Inflammatory macrophage treated with lipopolysaccharide for 4 hours (primary cell): ENCODE data around the gene MYO3B.
"Not testable (repeated sequence)": the region's sequence is repeated elsewhere in the genome, so short reads cannot be mapped to it uniquely, and the experiment has no call there.

Experiments
- DNase-seq: peaks from one replicate; pipeline ENCODE4 v3.0.0-alpha.2; 2020

MYO3B gene

DNA sequence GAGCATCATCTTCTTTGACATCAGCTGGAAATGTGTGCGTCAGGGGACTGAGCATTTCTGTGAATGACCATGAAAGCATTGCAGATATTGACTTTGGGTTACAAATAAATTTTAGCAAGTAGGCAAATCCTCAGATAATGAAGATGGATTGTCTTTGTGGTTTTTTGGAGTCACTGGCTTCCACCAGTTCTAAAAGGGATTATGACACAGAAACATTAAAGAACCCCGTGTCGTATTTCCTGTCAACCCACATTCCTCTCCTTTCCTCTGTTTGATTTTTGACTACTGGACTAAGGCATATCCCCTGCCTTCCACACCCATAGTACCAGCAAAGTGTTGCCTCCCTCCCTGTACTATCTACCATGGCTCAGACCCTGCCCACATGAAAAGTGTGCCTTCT lies 268.1 kb downstream of the MYO3B start:
- DNase-seq = no peak

DNA sequence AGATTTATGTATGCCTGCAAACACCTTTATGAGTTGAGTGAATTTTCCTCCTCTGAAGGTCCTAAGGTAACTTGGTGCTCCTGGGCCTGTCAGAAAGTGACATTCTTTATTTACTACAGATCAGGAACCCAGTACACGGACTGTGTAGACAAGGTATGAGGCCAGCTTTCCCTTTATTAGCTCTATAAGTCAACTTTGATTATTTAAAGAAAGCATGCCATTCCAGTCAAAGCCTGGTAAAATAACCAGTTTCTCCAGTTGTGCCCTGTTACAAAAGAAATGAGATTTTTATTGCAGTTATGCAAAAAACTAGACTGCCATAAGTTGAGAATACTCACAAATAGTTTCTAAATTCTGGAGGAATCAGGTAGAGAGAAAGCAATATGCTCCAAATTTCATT lies 271.1 kb downstream of the MYO3B start:
- DNase-seq = no peak

DNA sequence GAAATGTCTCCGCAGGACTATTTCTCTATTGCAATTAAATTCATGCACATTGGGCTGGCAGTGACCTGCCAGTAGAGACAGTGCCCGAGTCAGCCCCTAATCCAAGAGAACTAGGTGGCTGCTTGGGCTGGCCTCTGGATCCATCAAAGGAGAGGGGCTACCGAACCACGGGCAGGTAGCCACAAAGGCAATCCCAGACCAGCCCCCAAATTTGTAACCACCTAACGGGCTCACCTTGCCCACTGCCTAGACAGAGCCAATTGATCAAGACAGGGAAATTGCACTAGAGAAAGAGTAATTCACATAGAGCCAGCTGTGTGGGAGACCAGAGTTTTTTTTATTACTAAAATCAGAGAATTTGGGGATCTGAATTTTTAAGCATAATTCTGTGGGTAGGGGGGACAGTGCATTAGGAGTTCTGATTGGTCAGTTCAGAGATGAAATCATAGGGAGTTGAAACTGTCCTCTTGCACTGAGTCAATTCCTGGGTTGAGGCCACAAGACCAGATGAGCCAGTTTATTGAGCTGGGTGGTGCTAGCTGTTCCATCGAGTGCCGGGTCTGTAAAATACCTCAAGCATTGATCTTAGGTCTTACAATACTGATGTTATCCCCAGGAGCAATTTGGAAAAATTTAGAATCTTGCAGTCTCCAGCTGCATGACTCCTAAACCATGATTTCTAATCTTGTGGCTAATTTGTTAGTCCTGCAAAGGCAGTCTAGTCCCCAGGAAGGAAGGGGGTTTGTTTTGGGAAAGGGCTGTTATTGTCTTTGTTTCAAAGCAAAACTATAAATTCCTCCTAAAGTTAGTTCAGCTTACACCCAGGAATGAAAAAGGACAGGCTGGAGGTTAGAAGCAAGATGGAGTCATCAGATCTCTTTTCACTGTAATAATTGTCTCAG lies 276.8 kb downstream of the MYO3B start:
- DNase-seq = no peak

DNA sequence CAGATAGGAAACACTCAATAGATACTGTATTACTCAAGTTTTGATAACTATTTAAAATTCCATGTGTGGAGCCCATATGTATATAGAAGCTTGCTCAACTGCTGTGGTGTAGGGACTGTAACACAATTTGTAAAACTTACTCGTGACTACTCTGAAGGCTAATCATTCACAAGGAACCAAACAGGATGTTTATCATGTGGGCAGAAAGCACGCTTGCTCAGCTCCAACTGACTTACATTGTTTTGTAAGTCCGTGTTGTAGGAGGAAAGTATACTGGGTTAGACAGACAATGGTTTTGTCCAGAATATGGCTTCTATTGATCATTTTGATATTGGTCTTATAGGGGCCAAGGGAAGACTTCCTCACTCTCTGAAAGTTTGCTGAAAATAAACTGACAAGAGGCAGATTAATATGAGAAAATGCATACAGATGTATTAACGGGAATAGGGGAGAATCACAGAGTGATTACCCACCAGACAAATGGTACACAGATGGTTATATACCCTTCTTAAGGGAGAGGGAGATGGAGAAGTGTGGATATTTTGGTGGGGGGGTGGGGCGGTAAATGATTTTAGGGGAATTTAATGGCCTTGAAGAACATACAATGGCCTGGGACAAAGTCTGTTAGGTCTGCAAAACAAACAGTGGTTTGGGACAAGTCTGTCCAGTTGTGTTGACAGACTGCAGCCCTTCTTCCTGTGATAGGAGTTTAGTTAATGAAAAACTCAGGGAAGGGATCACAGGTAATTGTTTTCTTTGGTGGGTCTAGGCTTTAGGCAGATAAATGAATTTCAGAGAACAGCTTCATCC lies 277.9 kb downstream of the MYO3B start:
- peak; percentile 57 for DNase-seq

DNA sequence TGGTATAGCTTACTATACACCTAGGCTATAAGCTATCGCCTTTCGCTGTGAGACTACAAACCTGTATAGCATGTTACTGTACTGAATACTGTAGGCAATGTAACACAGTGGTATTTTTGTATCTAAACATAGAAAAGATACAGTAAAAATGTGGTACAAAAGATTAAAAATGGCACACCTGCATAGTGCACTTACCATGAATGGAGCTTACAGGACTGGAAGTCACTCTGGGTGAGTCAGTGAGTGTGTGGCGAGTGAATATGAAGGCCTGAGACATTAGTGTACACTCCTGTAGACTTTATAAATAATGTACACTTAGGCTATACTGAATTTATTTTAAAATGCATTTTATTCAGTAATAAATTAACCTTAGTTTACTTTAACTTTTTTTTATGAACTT lies 279.0 kb downstream of the MYO3B start:
- no peak for DNase-seq

DNA sequence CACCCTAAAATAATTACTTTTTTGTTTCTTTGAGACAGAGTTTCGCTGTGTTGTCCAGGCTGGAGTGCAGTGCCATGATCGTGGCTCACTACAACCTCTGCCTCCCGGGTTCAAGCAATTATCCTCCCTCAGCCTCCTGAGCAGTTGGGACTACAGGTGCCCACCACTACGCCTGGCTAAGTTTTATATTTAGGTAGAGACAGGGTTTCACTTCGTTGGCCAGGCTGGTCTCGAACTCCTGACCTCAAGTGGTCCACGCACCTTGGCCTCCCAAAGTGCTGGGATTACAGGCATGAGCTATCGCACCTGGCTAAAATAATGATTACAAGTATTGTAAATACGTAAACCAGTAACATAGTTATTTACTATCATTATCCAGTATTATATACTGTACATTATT lies 279.8 kb downstream of the MYO3B start:
- no peak for DNase-seq

DNA sequence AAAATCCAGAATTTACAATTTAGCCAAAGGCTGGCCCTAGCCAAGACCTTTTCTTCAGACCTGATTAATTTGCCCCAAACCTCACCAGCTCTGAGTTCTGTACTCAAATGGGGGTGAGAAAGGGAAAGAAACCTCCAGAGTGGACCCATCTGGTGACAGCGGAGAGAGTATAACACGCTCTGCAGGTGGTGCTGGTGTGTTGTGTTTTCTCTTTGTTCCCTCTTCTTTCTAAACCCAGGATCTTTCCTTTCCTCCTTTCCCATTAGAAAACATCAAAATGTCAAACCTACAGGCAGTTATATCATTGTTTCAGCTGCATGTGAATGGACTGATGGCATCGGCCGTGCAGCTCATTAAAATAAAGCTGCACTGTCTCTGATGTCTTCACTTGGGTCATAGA lies 283.9 kb downstream of the MYO3B start:
- DNase-seq = no peak

DNA sequence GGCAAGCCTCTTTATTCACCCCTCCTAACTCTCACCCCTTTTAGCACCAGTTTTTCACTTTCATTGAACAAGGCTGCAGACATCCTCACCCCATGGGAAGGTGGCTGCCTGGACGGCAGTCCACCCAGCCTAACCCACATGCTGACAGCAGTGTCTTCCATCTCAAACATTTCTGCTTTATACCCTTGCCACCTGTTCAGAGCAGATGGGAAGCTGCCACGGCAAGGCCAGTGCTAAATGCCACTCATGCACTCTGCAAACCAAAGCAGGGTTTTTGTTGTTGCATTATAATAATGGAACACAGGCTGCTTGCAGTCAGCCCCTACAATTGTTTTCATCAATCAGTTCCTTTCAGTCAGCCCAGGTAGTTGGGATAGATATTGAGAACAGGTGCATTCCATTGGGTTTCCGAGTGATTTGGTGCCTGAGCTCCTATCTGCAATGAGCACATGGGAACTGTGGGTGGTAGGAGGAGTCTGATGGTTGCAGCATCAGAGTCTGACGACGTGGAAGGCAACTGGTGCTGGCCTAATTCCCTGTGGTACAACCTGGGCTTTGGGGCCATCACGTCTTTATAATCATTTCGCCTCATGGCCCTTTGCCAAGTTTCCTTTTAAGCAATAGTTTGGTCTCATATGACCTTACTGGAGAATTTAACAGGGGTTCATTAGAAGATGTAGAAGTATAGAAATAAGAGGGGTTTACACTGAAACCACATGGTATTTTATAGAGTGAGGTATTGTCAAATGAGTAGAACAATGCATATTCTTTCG lies 284.7 kb downstream of the MYO3B start:
- peak; percentile 1 for DNase-seq

DNA sequence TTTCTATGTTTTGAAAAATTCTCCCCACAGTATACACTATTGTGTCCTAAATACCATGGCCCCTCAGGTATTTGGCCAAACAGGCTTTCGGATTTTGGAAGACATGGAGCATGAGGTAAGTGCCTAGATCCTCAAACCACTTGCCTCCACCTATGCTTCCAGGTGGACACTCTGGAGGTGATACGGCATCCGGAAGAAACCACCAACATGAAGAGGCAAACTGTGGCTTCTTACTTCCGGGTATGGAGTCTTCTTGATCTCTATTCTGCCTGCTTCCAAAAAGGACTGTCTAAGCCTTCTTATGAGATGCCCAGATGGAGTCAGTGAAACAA lies 285.2 kb downstream of the MYO3B start:
- DNase-seq = no peak

DNA sequence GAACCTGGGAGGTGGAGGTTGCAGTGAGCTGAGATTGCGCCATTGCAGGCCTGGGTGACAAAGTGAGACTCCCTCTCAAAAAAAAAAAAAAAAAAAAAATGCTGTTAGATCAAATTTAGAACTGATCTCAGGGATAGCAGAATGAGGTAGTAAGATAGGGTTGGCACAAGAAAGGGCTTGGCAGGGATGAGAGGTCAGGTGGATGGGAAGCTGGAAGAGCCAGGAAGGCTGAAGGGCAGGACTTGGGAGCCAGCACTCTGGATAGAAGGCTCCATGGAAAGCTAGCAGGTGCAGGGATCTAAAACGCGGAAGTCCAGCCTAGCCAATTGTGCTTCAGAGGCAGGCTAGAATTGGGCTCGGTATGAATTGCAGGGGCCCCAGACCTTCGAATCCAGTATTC lies 286.3 kb downstream of the MYO3B start:
- DNase-seq = no peak

DNA sequence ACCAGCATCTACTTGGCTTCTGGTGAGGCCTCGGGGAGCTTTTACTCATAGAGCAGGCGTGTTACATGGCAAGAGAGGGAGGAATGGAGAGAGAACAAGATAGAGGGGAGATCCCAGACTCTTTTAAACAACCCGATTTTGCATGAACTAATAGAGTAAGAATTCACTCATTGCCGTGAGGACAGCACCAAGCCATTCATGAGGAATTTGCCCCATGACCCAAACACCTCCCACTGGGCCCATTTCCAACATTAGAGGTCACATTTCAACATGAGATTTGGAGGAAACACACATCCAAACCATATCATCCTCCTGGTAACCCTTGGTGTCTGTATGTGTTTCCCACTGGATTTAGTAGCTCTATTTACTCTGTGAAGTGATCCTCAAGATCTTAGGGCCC lies 287.3 kb downstream of the MYO3B start:
- no peak for DNase-seq

DNA sequence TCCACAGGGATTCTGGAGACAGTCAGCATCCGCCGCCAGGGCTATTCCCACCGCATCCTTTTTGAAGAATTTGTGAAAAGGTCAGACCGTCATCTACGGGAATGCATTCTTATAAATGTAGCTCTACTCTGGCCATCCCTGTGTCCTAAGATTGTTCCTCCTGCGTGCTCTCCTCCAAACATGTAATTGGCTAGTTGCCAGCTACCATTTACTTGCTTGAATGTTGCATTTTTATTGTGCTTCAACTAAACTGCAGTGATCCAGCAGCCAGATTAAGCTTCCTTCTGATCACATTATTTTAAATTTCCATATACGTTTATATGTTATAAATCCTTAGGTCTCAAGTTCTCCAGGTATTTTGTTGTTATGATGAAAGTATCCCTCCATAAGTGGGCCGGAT lies 288.7 kb downstream of the MYO3B start:
- no peak for DNase-seq

DNA sequence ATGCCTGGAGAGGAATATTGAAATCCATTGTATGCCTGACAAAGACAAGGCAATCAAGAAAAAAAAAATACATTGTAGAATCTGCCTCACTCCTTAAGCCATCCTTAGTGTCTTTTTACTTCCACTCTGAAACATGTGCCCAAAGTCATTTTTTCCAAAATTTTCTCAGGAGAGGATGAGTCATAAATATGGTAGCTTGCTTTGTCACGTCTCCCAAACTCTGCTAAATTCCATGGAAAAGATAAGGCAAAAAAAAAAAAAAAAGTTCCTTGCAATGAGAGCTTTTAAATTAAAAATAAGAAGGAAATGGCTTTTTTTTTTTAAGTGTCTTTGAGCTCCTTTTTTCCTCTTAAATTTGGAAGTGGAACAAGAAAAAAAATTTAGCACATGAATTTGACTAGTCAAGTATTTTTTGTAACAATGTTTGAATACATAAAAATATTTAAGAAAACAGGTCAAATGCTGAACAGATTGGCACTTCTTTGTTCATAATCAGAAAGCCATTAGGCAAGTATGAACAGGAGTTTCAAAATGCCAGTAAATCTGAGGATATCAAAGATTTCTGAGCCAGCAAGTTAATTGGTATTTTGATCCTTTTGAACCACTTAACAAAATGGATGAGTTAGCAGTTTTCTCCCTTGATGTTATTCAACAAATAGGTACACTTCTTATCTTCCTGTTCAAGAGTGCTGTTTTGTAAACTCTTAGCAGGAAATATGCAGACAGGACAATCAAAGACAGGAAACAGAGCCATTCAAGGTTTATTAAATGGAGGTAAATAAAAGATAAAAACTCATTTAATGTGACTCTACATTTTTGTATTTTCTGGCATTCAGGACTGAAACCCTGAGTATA lies 289.8 kb downstream of the MYO3B start:
- DNase-seq = no peak

DNA sequence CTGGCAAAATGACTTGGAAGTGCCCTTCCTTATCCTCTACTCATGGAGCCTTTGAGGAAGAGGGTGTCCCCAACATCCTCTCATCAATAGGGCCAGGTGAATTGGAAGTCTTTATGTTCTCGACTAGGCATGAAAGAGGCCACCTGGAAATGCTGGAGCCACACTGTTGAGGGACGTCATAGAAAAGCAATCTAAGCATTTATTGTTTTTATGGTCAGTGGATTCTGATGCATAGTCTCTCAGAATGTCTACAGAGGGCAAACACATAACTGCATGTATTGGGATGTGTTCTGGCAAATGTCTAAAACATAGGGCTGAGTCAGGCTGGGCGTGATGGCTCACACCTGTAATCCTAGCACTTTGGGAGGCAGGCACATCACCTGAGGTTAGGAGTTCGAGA lies 290.6 kb downstream of the MYO3B start:
- no peak for DNase-seq

DNA sequence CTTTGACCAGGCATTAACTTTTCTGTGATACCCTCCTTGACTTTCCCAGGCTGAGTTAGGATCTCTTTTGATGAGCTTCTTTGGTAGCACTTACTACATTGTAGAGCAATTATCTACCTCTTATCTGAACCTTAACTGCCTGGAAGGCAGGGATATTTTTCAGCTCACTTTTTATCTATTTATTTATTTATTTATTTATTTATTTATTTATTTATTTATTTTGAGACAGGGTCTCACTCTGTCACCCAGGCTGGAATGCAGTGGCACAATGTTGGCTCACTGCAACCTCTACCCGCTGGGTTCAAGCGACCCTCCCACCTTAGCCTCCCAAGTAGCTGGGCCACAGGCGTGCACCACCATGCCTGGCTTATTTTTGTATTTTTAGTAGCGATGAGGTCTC lies 294.6 kb downstream of the MYO3B start:
- not testable (repeated sequence) for DNase-seq

DNA sequence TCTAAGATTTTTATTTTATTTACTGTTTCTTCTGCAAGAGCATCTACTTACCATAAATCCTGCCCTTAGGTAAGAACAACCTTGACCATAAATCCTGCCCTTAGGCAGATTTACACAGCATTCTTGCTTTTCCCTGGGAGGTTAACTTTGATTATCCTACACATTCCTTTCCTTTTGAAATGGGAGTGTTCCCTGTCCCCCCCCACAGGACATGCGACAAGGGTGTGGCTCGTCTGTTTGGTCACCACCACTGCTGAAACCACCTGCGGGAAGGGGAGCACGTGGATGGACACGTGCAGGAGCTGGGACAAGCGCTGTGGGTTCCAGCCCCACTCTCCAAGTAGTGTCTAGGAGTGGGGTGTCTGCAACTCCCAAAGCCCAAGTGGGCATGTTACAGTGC lies 297.9 kb downstream of the MYO3B start:
- DNase-seq = no peak

DNA sequence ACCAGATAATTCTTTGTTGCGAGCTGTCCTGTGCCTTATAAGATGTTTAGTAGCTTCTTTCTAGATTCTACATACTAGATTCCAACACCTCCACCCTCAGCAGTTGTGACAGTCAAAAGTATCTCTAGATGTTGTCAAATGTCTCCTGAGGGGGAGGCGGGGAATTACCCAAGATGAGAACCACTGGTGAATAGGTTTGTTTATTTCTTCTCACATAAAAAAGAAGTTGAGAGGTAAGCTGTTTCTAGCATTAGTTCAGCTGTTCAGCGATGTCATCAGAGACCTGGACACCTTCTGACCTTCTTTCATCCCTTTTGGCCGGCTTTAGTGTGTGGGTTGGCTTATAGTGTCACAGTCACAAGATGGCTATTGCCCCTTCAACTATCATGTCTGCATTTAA lies 299.7 kb downstream of the MYO3B start:
- DNase-seq = no peak

DNA sequence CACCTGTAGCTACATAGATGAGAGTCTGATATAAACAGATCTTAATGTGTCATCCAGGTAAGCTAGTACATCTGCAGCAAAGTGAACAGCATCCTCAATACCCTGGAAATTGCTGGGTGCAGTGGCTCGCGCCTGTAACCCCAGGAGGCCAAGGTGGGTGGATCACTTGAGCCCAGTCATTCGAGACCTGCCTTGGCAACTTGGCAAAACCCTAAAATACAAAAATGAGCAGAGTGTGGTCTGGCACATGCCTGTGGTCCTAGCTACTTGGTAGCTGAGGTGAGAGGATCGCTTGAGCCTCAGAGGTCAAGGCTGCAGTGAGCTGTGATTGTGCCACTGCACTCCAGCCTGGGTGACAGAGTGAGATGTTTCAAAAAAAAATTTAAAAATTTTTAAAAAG lies 303.3 kb downstream of the MYO3B start:
- no peak for DNase-seq

DNA sequence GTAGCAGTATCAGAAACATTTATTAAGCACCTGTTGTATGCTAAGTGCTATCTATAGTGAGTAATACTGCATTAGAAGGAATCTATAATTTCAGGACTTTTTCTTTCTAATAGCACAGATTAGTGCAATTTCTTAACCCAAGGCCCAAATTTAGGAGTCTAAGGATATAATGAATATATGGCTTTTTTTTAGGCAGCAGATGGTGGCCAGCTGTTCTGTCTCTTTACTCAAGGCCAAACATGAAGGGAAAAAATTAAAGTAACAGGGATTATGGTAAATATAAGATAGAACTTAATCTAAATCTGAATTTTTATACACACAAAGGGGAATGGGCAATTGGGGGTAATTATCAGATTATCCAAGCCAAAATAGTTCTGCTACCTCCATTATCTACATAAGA lies 306.6 kb downstream of the MYO3B start:
- DNase-seq = no peak

DNA sequence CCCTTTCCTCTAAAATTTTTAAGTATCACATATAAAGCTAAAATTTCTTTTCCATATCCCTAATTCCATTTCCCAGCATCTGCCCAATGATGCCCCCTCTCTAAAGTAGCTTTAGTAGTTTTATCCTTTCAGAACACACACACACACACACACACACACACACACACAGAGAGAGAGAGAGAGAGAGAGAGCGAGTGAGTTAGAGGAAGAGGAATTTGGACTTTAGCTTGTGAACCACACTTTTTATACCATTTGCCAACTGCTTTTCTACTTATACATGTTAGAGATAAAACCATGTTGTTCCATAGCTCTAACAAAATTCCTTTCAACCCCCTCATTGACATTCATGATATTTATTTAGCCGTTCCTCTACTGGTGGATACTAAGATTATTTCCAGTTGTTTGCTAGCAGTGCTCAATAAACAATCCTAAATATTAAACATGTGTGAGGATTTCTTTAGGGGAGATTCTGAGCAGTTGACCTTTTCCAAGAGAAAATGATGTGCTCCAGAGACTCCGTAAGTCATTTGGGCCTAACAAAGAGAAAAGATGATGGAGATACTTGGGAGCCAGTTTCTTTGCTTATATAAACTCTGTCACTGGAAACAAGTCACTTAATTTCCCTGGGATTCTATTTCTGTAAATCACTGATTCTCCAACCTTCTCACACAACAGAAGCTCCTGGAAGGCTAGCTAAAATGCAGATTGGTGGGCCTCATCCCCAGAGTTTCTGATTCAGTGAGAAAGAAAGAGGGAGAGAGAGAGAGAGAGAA lies 307.5 kb downstream of the MYO3B start:
- no peak for DNase-seq

DNA sequence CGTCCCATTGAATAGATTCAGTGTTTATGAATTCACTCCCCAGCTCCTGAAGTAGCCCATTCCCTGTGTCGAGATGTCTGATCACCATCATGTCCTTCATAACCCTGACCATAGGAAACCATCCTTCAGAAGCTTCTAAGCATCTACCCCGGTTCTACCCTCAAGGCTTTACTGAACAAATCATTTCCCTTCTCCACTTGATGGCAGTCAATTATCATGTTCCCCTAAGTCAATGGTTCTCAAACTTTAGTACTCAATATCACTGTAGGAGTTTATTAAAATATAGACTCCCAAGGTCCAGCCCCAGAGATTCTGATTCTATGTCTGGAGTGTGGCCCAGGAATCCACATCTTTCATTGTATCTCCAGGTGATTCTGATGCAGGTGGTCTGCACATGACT lies 308.8 kb downstream of the MYO3B start:
- no peak for DNase-seq

DNA sequence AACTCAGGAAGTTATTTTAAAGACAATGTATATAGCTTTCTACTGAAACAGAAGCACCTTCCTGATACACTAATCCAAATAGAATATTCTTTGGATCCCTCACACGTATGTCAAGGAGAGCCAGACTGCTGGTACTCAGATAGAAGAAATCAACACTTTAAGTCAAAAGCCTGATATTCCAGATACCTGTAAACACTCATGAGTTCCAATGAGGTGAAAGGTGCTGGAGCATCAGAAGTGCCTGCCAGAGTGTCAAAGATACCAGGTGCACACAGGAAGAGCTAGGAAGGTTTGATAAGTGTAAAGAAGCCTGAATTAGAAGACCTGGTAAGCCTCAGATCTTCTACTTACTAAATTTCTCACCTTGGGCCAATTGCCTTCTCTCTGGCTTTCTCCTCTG lies 310.9 kb downstream of the MYO3B start:
- no peak for DNase-seq
